Small intestine (tissue), 7 donors: ENCODE measurements around the gene AOAH. TPM values are rescaled to one million over a fixed set of nuclear protein-coding genes. Genes with fewer than 3 reads are reported as not detected.

ENCODE experiments used
- DNase-seq, 2 donors: peaks; one replicate each; pipeline versions ENCODE4 v3.0.0 to v3.0.0-alpha.2; 2013
- FAIRE-seq: peaks from 2 replicates; lab custom pipeline; 2012; peaks lifted over from hg19 to GRCh38; lab: Jason Lieb, UNC
- H3K27ac ChIP-seq, 3 donors: one replicate each; pipeline ENCODE4 v1.5.1; 2013; ENCODE audit warnings: low read length in 2 of 3, mild to moderate bottlenecking in 2 of 3, control low read depth in 1 of 3, inconsistent platforms in 1 of 3, low read depth in 1 of 3, moderate library complexity in 1 of 3
- H3K27me3 ChIP-seq, 3 donors: one replicate each; pipeline ENCODE4 v1.6.1; 2013; ENCODE audit warnings: low read length in 3 of 3, inconsistent platforms in 1 of 3; ENCODE audit not compliant: control insufficient read depth in 3 of 3, insufficient read depth in 3 of 3
- H3K36me3 ChIP-seq, 3 donors: one replicate each; pipeline ENCODE4 v1.6.1; 2013; ENCODE audit warnings: low read length in 3 of 3, inconsistent platforms in 1 of 3, low read depth in 1 of 3, mild to moderate bottlenecking in 1 of 3, moderate library complexity in 1 of 3; ENCODE audit not compliant: control insufficient read depth in 3 of 3, insufficient read depth in 2 of 3
- H3K4me1 ChIP-seq, 3 donors: one replicate each; pipeline ENCODE4 v1.6.1; 2013; ENCODE audit warnings: low read length in 2 of 3, inconsistent platforms in 1 of 3, low read depth in 1 of 3, mild to moderate bottlenecking in 1 of 3, moderate library complexity in 1 of 3; ENCODE audit not compliant: control insufficient read depth in 3 of 3, insufficient read depth in 2 of 3
- H3K4me3 ChIP-seq, 3 donors: one replicate each; pipeline ENCODE4 v1.5.1; 2013; ENCODE audit warnings: low read length in 3 of 3, control low read depth in 1 of 3, inconsistent platforms in 1 of 3, low read depth in 1 of 3, mild to moderate bottlenecking in 1 of 3, moderate library complexity in 1 of 3
- H3K9me3 ChIP-seq, 2 donors: one replicate each; pipeline ENCODE4 v1.6.1; 2013; ENCODE audit warnings: low read depth in 1 of 2, low read length in 1 of 2; ENCODE audit not compliant: control insufficient read depth in 2 of 2, insufficient read depth in 1 of 2
- WGBS, 3 donors: extraction: QIAGEN DNeasy Blood & Tissue Kit; methylation state at CpG; one replicate each; pipeline ENCODE4 v1.1.7; 2013; 5-methylcytosine and 5-hydroxymethylcytosine counted together
- polyA plus RNA-seq, 4 donors: library from polyadenylated mRNA; stranded (reverse) in 3 of 4; unstranded in 1 of 4; fragments of 200-250 nt in 3 of 4; fragments of 120-200 nt in 1 of 4; gene quantifications; one replicate each; pipeline versions ENCODE4 v1.2.1 to v1.2.3, GENCODE V29; 2013
- donor health status: healthy with polysubstance abuse.
- donor health status: control.
- donor health status: control.
- donor health status: Bipolar disorder and iron deficiency.
- donor health status: healthy.

AOAH gene
- polyA plus RNA-seq, 4 donors, result 2.9 to 20.4 (median 8.4) TPM

- H3K36me3 ChIP-seq, result no peaks in the 10 kb centered on the region
- 46 to 80% (median 69%) methylated on average over 1 of the region's 1 CpG for WGBS, 3 donors
- no peaks in the 10 kb centered on the region for H3K9me3 ChIP-seq
- no peak overlapping the region for H3K4me3 ChIP-seq
- FAIRE-seq (no peak), DNase-seq (no peak)
- H3K27ac ChIP-seq, result no peak overlapping the region
- no peaks in the 10 kb centered on the region for H3K27me3 ChIP-seq
- H3K4me1 ChIP-seq, result peaks cover 0 to 5% (median 2%) of the 10 kb centered on the region in 3 donors
Measured at GRCh38 chr7:36629351-36629750, 94.9 kb downstream of the AOAH start.

GRCh38 chr7:36627836-36628235 is 96.5 kb downstream of the AOAH start:
- no peak overlapping the region for H3K27ac ChIP-seq
- no peaks in the 10 kb centered on the region for H3K27me3 ChIP-seq
- H3K36me3 ChIP-seq, result no peaks in the 10 kb centered on the region
- no peaks in the 10 kb centered on the region for H3K9me3 ChIP-seq
- WGBS, 3 donors, result 86 to 87% (median 87%) methylated on average over 6 of the region's 6 CpGs
- no peak overlapping the region for H3K4me3 ChIP-seq
- H3K4me1 ChIP-seq, result peaks cover 0 to 2% (median 0%) of the 10 kb centered on the region in 3 donors
- FAIRE-seq (no peak), DNase-seq (no peak)

- WGBS, 3 donors, result 73 to 86% (median 79%) methylated on average over 2 of the region's 2 CpGs
- no peak overlapping the region for H3K27ac ChIP-seq
- H3K36me3 ChIP-seq, result no peaks in the 10 kb centered on the region
- no peaks in the 10 kb centered on the region for H3K9me3 ChIP-seq
- no peak for FAIRE-seq
- no peak for DNase-seq
- H3K4me1 ChIP-seq, result peaks cover 0 to 2% (median 0%) of the 10 kb centered on the region in 3 donors
- H3K27me3 ChIP-seq, result no peaks in the 10 kb centered on the region
- H3K4me3 ChIP-seq, result no peak overlapping the region
Measured at GRCh38 chr7:36626111-36626510, 98.2 kb downstream of the AOAH start.

- no peaks in the 10 kb centered on the region for H3K9me3 ChIP-seq
- H3K27ac ChIP-seq, result no peak overlapping the region
- no peak overlapping the region for H3K4me3 ChIP-seq
- H3K4me1 ChIP-seq, result peaks cover 0 to 2% (median 0%) of the 10 kb centered on the region in 3 donors
- H3K36me3 ChIP-seq, result no peaks in the 10 kb centered on the region
- DNase-seq (no peak), FAIRE-seq (no peak)
- no peaks in the 10 kb centered on the region for H3K27me3 ChIP-seq
- 43 to 68% (median 58%) methylated on average over 4 of the region's 4 CpGs for WGBS, 3 donors
Measured at GRCh38 chr7:36625247-36625646, 99.0 kb downstream of the AOAH start.

- no peaks in the 10 kb centered on the region for H3K27me3 ChIP-seq
- FAIRE-seq (no peak), DNase-seq (no peak)
- H3K36me3 ChIP-seq, result no peaks in the 10 kb centered on the region
- H3K9me3 ChIP-seq, result no peaks in the 10 kb centered on the region
- no peak overlapping the region for H3K27ac ChIP-seq
- 35 to 54% (median 47%) methylated on average over 1 of the region's 1 CpG for WGBS, 3 donors
- H3K4me1 ChIP-seq, result peaks cover 0 to 2% (median 0%) of the 10 kb centered on the region in 3 donors
- H3K4me3 ChIP-seq, result no peak overlapping the region
Measured at GRCh38 chr7:36623247-36623646, 101.0 kb downstream of the AOAH start.

- H3K4me1 ChIP-seq, result peaks cover 0 to 2% (median 0%) of the 10 kb centered on the region in 3 donors
- no peak overlapping the region for H3K27ac ChIP-seq
- WGBS, 3 donors, result 59 to 78% (median 72%) methylated on average over 10 of the region's 10 CpGs
- H3K36me3 ChIP-seq, result no peaks in the 10 kb centered on the region
- FAIRE-seq (no peak), DNase-seq (no peak)
- H3K4me3 ChIP-seq, result no peak overlapping the region
- no peaks in the 10 kb centered on the region for H3K27me3 ChIP-seq
- no peaks in the 10 kb centered on the region for H3K9me3 ChIP-seq
Measured at GRCh38 chr7:36621396-36621795, 102.9 kb downstream of the AOAH start.

GRCh38 chr7:36620166-36620708 is 104.1 kb downstream of the AOAH start:
- DNase-seq (no peak), FAIRE-seq (no peak)
- peaks cover 0 to 3% (median 0%) of the 10 kb centered on the region in 3 donors for H3K36me3 ChIP-seq
- H3K27ac ChIP-seq, result no peak overlapping the region
- WGBS, 3 donors, result 47 to 79% (median 57%) methylated on average over 4 of the region's 4 CpGs
- H3K27me3 ChIP-seq, result no peaks in the 10 kb centered on the region
- H3K9me3 ChIP-seq, result no peaks in the 10 kb centered on the region
- H3K4me1 ChIP-seq, result peaks cover 0 to 2% (median 0%) of the 10 kb centered on the region in 3 donors
- H3K4me3 ChIP-seq, result no peak overlapping the region

GRCh38 chr7:36617408-36617807 is 106.9 kb downstream of the AOAH start:
- no peak for FAIRE-seq

More at GRCh38 chr7:36617408-36617807, 106.9 kb downstream of the AOAH start:
- no peak for DNase-seq
- Histone ChIP-seq H3K27me3 (no peaks in the 10 kb centered on the region), H3K9me3 (no peaks in the 10 kb centered on the region), H3K4me3 (no peak overlapping the region), H3K27ac (no peak overlapping the region), H3K36me3 (peaks cover 0 to 3% (median 0%) of the 10 kb centered on the region in 3 donors), H3K4me1 (no peaks in the 10 kb centered on the region)
- WGBS, 3 donors, result 93 to 99% (median 97%) methylated on average over 1 of the region's 1 CpG
